ENCODE data around the gene DIRAS1. TPM values are rescaled to one million over a fixed set of nuclear protein-coding genes. Genes with fewer than 3 reads are reported as not detected.

DIRAS1 gene
- total RNA-seq, 1 experiment from 2014 or later = 33.7 TPM

- Histone ChIP-seq H3K36me3 (ENCODE audit: control insufficient read depth in 1 of 2, insufficient read depth in 2 of 2, low read length in 2 of 2) (peaks cover 3 to 17% of the 10 kb centered on the region in 2 experiments), H3K27ac (ENCODE audit: low read depth, low read length) (no peak overlapping the region), H3K27me3 (ENCODE audit: insufficient read depth, low read length) (peaks cover 8% of the 10 kb centered on the region), H4K20me1 (ENCODE audit: insufficient read depth) (no peaks in the 10 kb centered on the region), H3K79me2 (ENCODE audit: insufficient read depth, low read length) (peaks cover 21% of the 10 kb centered on the region), H3K4me1 (ENCODE audit: control insufficient read depth in 1 of 2, insufficient read depth in 2 of 2, low read length in 2 of 2) (peaks cover 0 to 3% of the 10 kb centered on the region in 2 experiments; a peak in 1 of 4 replicates), H3K9ac (ENCODE audit: low read length) (no peak overlapping the region), H2AFZ (ENCODE audit: low read depth, low read length, poor library complexity, severe bottlenecking) (no peak overlapping the region), H3K9me3 (ENCODE audit: control insufficient read depth in 1 of 2, insufficient read depth in 1 of 2, low read depth in 1 of 2, low read length in 2 of 2) (peaks cover 0 to 6% of the 10 kb centered on the region in 2 experiments; a peak in 1 of 4 replicates), H3K4me2 (ENCODE audit: low read length) (0 out of 2 replicates have a peak overlapping the region, but pooled peaks have one; percentile 15), H3K9me2 (ENCODE audit: insufficient read depth) (no peaks in the 10 kb centered on the region), H3K4me3 (replicated peaks in 1 of 2; ENCODE audit: low read depth in 1 of 2, low read length in 2 of 2) (peak overlapping the region; percentile 6 to 96; a peak in 1 of 4 replicates)
- CTCF ChIA-PET = no interaction called here
- no TSS peak for BruUV-seq (replicated peaks)
- POLR2A ChIA-PET = no interaction called here
- RAD21 ChIA-PET (ENCODE audit: low non-redundant PET in 1 of 2, low total read pairs in 2 of 2, uncharacterized antibody in 2 of 2, unreplicated experiment in 2 of 2) = no interaction called here
- intact Hi-C loops (cut with micrococcal nuclease) = no loop called here
- ATAC-seq = no peak
- no peak for DNase-seq (ENCODE audit: low read depth, low spot score)
- no peak for TF ChIP-seq ZBTB33 (IDR thresholded peaks at IDR 0.05; ENCODE audit: extremely low read depth, insufficient replicate concordance, low read length)
- TF ChIP-seq MAX (IDR thresholded peaks at IDR 0.05) = no peak
- TF ChIP-seq JUND (IDR thresholded peaks at IDR 0.05) = no peak
- peak; percentile 8; the same call in 1 of the 2 replicates for TF ChIP-seq CBX3 (IDR thresholded peaks at IDR 0.05; ENCODE audit: low read depth)
- no peak for TF ChIP-seq SP1 (IDR thresholded peaks at IDR 0.05; ENCODE audit: low read depth)
- peak; percentile 21; the same call in 1 of the 2 replicates for TF ChIP-seq FOSL1 (IDR thresholded peaks at IDR 0.05; ENCODE audit: low read depth)
These were observed 19.1 kb upstream of the DIRAS1 start for GRCh38 chr19:2740314-2740656.
